ENCODE measurements around the gene TPCN1. TPM values are rescaled to one million over a fixed set of nuclear protein-coding genes. Genes with fewer than 3 reads are reported as not detected.

The TPCN1 gene
- total and polyA plus RNA-seq, 2 donors (not counting 1 experiment from before 2014, with no cell fraction given), result 17.2 to 17.8 TPM

DNA sequence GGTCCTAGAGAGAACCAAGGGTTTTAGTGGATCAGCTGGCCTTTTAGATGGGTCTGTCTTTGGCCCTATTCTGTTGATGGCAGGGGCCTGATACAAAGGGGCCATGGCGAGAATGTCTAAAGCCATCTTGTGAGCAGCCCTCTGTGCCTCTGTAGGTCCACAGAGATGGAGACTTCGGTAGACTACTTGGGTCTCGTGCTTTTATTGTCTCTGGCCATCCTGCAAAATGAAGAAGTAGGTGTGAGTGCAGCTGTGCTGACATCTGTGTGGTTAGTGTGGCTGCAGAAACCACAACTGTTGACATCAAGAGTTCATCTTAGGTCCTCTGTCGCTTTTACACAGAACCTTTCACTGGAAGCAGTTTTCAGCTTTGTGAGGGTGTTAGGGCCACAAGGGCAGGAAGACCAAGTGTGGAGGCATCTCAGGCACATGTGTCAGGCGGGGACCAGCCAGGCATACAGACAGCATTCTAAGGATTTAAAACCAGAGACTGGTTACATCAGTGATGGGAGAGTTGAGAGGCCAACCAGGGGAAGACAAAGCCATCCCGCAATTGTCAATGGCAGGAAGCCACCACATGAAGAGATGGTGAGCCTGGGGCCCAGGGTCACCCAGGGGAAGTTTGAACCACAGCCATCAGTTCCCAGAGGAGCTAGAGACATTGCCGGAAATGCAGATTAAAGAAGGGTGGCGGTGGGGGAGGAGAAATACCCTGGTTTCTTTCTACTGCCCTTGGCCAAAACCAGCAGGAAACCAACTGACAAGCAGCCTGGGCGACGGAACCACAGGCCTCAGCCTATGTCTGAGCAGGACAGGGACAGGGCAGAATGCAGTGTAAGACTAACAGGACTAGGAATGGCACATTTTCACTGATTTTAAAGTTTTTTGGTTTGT, 13.0 kb upstream of the TPCN1 start:
- TF ChIP-seq EZH2 (IDR thresholded peaks at IDR 0.05; ENCODE audit: low read length, missing control alignments), result no peak
- TF ChIP-seq, protein P1, sequence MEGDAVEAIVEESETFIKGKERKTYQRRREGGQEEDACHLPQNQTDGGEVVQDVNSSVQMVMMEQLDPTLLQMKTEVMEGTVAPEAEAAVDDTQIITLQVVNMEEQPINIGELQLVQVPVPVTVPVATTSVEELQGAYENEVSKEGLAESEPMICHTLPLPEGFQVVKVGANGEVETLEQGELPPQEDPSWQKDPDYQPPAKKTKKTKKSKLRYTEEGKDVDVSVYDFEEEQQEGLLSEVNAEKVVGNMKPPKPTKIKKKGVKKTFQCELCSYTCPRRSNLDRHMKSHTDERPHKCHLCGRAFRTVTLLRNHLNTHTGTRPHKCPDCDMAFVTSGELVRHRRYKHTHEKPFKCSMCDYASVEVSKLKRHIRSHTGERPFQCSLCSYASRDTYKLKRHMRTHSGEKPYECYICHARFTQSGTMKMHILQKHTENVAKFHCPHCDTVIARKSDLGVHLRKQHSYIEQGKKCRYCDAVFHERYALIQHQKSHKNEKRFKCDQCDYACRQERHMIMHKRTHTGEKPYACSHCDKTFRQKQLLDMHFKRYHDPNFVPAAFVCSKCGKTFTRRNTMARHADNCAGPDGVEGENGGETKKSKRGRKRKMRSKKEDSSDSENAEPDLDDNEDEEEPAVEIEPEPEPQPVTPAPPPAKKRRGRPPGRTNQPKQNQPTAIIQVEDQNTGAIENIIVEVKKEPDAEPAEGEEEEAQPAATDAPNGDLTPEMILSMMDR (conservative IDR thresholded peaks at IDR 0.05 in 1 of 2, IDR thresholded peaks at IDR 0.05 in 1 of 2; ENCODE audit: low read depth in 1 of 2, low read length in 2 of 2), result no peak
- H3K9me3 ChIP-seq (ENCODE audit: control insufficient read depth, insufficient read depth, low read depth, low read length), result no peaks in the 10 kb centered on the region
- H3K4me2 ChIP-seq (ENCODE audit: extremely low read depth, insufficient read depth, low read length), result no peak overlapping the region
- no peak overlapping the region for H3K27ac ChIP-seq (ENCODE audit: insufficient read depth, low read length)
- H2AFZ ChIP-seq (ENCODE audit: low read length), result no peak overlapping the region
- no peaks in the 10 kb centered on the region for H4K20me1 ChIP-seq (ENCODE audit: control insufficient read depth, extremely low read depth, insufficient read depth, low read length)
- no peak overlapping the region for H3K9ac ChIP-seq (ENCODE audit: insufficient read depth, low read length)
- H3K4me1 ChIP-seq (ENCODE audit: control insufficient read depth, extremely low read depth, insufficient read depth, low read length), result peaks cover 12% of the 10 kb centered on the region
- H3K79me2 ChIP-seq (ENCODE audit: control insufficient read depth, insufficient read depth, low read length), result no peaks in the 10 kb centered on the region
- DNase-seq (ENCODE audit: low read depth in 2 of 2), result peak; percentile 47 to 83
- no peaks in the 10 kb centered on the region for H3K36me3 ChIP-seq (ENCODE audit: control insufficient read depth, insufficient read depth, low read length)
- no peaks in the 10 kb centered on the region for H3K27me3 ChIP-seq (ENCODE audit: control insufficient read depth, insufficient read depth, low read length)
- no peak overlapping the region for H3K4me3 ChIP-seq (replicated peaks in 1 of 4; ENCODE audit: control extremely low read depth in 1 of 4, insufficient read depth in 1 of 4, low read depth in 3 of 4, low read length in 4 of 4)

GRCh38 chr12:113211160-113211559, 10.1 kb upstream of the TPCN1 start:
- Histone ChIP-seq H3K79me2 (ENCODE audit: control insufficient read depth, insufficient read depth, low read length) (no peaks in the 10 kb centered on the region), H3K4me1 (ENCODE audit: control insufficient read depth, extremely low read depth, insufficient read depth, low read length) (peaks cover 19% of the 10 kb centered on the region), H2AFZ (ENCODE audit: low read length) (no peak overlapping the region), H3K27ac (ENCODE audit: insufficient read depth, low read length) (no peak overlapping the region), H3K9me3 (ENCODE audit: control insufficient read depth, insufficient read depth, low read depth, low read length) (no peaks in the 10 kb centered on the region), H3K4me2 (ENCODE audit: extremely low read depth, insufficient read depth, low read length) (no peak overlapping the region), H3K27me3 (ENCODE audit: control insufficient read depth, insufficient read depth, low read length) (no peaks in the 10 kb centered on the region), H3K9ac (ENCODE audit: insufficient read depth, low read length) (no peak overlapping the region), H4K20me1 (ENCODE audit: control insufficient read depth, extremely low read depth, insufficient read depth, low read length) (no peaks in the 10 kb centered on the region), H3K4me3 (replicated peaks in 1 of 4; ENCODE audit: control extremely low read depth in 1 of 4, insufficient read depth in 1 of 4, low read depth in 3 of 4, low read length in 4 of 4) (no peak overlapping the region), H3K36me3 (ENCODE audit: control insufficient read depth, insufficient read depth, low read length) (no peaks in the 10 kb centered on the region)
- TF ChIP-seq EZH2 (IDR thresholded peaks at IDR 0.05; ENCODE audit: low read length, missing control alignments), result no peak
- TF ChIP-seq, protein P1 (conservative IDR thresholded peaks at IDR 0.05 in 1 of 2, IDR thresholded peaks at IDR 0.05 in 1 of 2; ENCODE audit: low read depth in 1 of 2, low read length in 2 of 2), result no peak
- no peak for DNase-seq (ENCODE audit: low read depth in 2 of 2)

DNA sequence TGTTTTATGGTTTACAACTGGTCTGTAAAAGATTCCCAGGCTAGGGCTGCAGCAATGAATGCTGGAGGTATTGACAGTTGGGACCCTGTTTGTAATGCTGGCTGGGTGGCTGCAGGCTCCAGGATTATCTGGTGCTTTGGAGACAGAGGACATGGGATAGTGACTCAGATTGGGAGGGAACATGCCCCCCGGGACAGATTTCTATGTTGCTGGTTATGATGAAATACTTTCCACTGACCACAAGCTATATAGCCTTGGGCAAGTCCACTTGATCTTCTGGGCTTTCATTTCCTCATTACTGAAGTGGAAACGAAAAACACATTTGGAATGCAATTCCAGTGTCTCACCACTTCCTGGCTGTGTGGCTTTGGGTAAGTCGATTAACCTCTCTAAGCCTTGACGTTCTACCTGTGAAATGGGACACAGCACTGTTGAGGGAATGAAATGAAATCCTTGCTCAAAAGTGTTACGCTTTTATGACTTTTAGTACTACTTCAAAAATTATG, 6.3 kb upstream of the TPCN1 start:
- Histone ChIP-seq H3K79me2 (ENCODE audit: control insufficient read depth, insufficient read depth, low read length) (no peaks in the 10 kb centered on the region), H3K4me3 (replicated peaks in 1 of 4; ENCODE audit: control extremely low read depth in 1 of 4, insufficient read depth in 1 of 4, low read depth in 3 of 4, low read length in 4 of 4) (no peak overlapping the region), H3K9ac (ENCODE audit: insufficient read depth, low read length) (no peak overlapping the region), H2AFZ (ENCODE audit: low read length) (no peak overlapping the region), H4K20me1 (ENCODE audit: control insufficient read depth, extremely low read depth, insufficient read depth, low read length) (no peaks in the 10 kb centered on the region), H3K9me3 (ENCODE audit: control insufficient read depth, insufficient read depth, low read depth, low read length) (no peaks in the 10 kb centered on the region), H3K4me2 (ENCODE audit: extremely low read depth, insufficient read depth, low read length) (no peak overlapping the region), H3K27ac (ENCODE audit: insufficient read depth, low read length) (peak overlapping the region; percentile 36), H3K27me3 (ENCODE audit: control insufficient read depth, insufficient read depth, low read length) (no peaks in the 10 kb centered on the region), H3K4me1 (ENCODE audit: control insufficient read depth, extremely low read depth, insufficient read depth, low read length) (peaks cover 10% of the 10 kb centered on the region), H3K36me3 (ENCODE audit: control insufficient read depth, insufficient read depth, low read length) (no peaks in the 10 kb centered on the region)
- DNase-seq (ENCODE audit: low read depth in 2 of 2), result peak; percentile 97 to 99
- no peak for TF ChIP-seq EZH2 (IDR thresholded peaks at IDR 0.05; ENCODE audit: low read length, missing control alignments)
- TF ChIP-seq, protein P1 (conservative IDR thresholded peaks at IDR 0.05 in 1 of 2, IDR thresholded peaks at IDR 0.05 in 1 of 2; ENCODE audit: low read depth in 1 of 2, low read length in 2 of 2), result peak in 1 of 2 donors; percentile 3
